GM18951 (cell line): ENCODE measurements around the gene FKTN.
"Not testable (repeated sequence)": the region's sequence is repeated elsewhere in the genome, so short reads cannot be mapped to it uniquely, and the experiment has no call there.

ENCODE experiments used
- POLR2A ChIP-seq: IDR thresholded peaks from 4 replicates; pipeline ENCODE4 v1.6.1; 2011; ENCODE audit warnings: mild to moderate bottlenecking; ENCODE audit not compliant: insufficient read length, insufficient read depth; ENCODE audit errors: extremely low read depth
- in situ Hi-C: fragments of 300-500 bp; cut with MboI; formaldehyde crosslinking; loops from one replicate; pipeline ENCODE4 v1.12.0; 2022; ENCODE audit warnings: low sequenced_read_pairs, mixed read lengths, inconsistent platforms; ENCODE audit not compliant: unreplicated experiment

FKTN gene

DNA sequence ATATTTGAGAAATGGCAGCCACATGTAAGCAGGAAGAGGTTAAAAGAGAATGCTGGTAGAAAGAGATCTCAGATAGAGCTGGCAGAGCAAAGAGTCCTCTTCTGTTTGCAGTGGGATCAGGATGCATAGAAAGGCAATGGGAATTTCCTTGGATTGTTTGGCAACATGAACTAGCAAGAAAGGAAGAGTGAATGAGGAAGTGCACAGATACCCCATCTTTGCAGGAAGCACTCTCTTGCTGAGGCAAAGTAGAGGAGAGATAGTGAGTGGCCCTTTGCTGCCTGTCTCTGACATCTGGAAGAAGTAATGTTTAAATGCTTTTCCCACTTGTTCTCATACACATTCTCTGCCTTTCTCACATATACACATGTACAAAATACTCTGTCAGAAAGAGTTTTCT lies 14.5 kb downstream of the FKTN start:
- no peak for TF ChIP-seq POLR2A
- in situ Hi-C loops: no loop called here

DNA sequence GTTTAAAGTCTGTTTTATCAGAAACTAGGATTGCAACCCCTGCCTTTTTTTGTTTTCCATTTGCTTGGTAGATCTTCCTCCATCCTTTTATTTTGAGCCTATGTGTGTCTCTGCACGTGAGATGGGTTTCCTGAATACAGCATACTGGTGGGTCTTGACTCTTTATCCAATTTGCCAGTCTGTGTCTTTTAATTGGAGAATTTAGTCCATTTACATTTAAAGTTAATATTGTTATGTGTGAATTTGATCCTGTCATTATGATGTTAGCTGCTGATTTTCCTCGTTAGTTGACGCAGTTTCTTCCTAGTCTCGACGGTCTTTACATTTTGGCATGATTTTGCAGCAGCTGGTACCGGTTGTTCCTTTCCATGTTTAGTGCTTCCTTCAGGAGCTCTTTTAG lies 22.0 kb downstream of the FKTN start:
- in situ Hi-C loops: not testable (repeated sequence)

GRCh38 chr9:105581550-105581949 lies 23.6 kb downstream of the FKTN start:
- in situ Hi-C loops: not testable (repeated sequence)

DNA sequence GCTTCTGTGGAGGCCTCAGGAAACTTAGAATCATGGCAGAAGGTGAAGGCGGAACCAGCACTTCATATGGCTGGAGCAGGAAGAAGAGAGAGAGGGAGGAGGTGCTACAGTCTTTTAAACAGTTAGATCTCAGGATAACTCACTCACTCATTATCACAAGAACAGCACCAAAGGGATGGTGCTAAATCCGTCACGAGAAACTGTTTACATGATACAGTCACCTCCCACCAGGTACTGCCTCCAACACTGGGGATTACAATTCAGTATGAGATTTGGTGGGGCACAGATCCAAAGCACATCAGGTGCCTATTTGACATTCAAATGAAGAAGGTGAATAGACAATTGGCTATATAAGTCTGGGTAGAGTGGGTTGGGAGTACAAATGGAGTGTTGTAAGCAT lies 35.2 kb downstream of the FKTN start:
- in situ Hi-C loops: no loop called here

DNA sequence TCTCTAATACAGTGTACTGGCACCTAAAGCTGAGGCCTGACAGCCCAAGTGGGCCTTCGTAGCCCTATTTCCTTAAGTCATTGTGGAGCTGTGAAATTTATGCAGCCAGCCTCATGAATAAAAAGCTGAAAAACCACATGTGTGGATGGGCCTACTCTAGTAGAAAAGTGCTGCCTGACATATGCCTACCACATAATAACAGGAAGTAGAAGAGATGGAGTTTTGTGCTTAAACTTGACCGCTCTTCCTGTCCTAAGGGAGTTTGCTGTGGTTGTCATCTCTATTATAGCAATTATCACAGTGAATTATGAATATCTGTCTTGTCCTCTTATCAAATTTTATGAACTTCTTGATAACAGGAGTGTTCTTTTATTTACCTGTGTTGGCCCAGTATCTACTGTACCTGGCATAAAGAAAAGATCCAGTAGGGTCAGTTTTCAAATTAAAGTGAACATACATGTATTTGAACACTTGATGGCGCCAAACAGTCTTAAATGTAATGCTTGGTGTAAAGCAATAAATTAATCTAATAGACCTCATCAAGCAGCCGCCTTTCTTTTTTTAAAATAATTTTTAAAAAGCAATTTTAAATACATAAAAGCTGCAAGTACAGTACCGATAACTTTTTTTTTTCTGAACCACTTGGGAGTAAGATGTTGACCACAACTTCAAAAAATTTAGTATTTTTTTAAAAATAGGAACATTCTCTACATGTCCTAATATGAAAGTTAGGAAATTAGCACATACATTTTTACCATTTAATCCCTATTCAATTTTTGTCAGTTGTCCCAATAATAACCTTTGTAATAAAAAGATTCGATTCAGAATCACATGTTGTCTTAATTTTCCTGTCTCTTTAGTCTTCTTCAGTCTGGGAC lies 51.0 kb downstream of the FKTN start:
- in situ Hi-C loops: loop anchor here (10.0 kb wide), 1 partner anchor 106 kb away; no protein-coding TSS in a partner anchor
- TF ChIP-seq POLR2A: no peak

More for the DNA sequence above, 35.2 kb downstream of the FKTN start:
- no peak for TF ChIP-seq POLR2A

DNA sequence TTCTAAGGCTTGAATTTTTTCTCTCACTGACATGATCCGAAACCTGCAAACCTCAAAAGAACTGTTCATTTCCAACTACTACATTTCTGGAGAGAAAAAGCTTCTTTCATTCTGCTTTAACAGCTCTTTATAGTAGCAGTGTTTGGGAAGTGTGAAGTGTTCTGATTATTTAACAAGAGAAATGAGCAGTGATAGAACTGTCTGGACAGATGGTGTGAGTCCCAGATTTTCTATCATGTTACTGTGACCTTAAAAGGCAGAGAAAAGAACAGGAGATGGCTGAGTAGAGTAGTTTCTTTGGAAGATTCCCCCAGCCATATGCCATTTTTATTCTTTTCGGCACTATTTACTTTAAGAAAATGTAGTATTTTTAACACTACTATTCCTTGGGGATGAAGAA lies 63.1 kb downstream of the FKTN start:
- TF ChIP-seq POLR2A: no peak
- in situ Hi-C loops: no loop called here

- in situ Hi-C loops: no loop called here
These were observed 67.2 kb downstream of the FKTN start for GRCh38 chr9:105625088-105625487.

DNA sequence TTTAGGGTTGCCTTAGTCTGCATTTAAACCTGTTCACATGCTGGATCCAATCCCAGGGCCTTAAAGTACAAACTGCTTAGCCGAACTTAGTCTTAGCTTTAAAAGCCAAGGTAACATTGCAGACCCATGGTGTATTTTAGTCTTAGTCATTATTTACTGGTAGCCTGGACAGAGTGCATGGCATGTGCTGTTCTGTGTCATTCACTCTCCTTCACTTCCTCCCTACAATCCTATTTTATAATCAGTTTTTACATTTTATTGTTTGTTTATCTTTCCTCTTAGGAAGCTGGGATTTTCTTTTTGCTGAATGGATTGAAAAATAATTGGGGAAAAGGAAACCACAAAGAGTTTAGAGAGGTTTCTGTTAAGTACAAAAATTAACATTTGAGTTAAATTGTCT lies 74.9 kb downstream of the FKTN start:
- no peak for TF ChIP-seq POLR2A
- in situ Hi-C loops: no loop called here

More at GRCh38 chr9:105625088-105625487, 67.2 kb downstream of the FKTN start:
- TF ChIP-seq POLR2A: no peak

- in situ Hi-C loops: no loop called here
- TF ChIP-seq POLR2A: no peak
These were observed 75.5 kb downstream of the FKTN start for GRCh38 chr9:105633411-105633810.

DNA sequence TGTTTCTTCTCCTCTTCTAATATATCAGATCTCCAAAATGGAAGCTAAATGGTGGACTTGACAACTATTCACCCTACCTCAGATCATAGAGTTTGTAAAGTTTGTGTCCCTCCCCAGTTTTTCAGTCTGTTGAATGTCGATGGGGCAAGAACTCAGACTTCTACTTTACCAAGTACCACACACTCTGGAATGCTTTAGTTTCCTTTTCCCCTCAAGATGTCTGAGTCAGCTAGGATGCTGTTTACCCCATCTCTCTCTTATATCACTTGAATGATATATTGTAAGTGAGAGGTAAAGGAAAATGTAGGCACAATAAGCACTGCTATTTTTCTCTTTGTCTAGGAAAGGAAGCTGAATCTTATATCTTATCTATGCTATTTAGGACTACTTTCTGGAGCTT lies 78.4 kb downstream of the FKTN start:
- in situ Hi-C loops: no loop called here

GRCh38 chr9:105637787-105638395 lies 80.0 kb downstream of the FKTN start:
- in situ Hi-C loops: no loop called here
- TF ChIP-seq POLR2A: no peak

More for the DNA sequence above, 78.4 kb downstream of the FKTN start:
- no peak for TF ChIP-seq POLR2A

DNA sequence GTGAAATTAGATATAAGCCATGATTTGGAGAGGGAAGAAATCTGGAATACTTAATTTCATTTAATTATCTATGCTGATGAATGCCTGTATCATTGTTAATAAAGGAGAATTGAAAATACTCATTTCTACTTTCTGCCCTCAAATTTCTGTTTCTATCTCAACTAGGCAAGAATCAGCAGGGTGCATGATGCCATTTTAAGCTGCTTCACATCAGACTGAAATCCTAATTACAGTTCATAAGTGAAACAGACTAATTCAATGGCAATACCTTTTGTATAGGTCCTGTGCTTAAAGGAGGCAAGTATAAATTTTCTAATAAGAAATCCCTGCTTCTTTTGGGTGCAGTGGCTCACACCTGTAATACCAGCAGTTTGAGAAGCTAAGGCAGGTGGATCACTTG lies 82.0 kb downstream of the FKTN start:
- TF ChIP-seq POLR2A: no peak
- in situ Hi-C loops: no loop called here

DNA sequence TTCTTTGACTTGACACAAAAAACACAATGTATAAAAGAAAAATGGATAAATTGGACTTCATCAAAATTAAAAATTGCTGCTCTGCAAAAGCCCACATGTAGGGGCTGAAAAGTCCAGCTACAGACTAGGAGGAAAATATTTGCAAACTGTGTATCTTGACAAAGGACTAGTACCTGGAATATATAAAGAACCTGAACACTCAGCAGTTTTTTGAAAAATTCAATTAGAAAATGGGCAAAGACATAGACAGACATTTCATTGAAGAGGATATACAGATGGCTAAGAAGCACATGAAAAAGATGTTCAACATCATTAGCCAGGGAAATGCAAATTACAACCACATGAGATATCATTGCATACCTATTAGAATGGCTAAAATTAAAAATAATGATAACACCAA lies 85.9 kb downstream of the FKTN start:
- no peak for TF ChIP-seq POLR2A
- in situ Hi-C loops: no loop called here
